SU-DHL-6 (cell line): ENCODE data around the gene PRR7.

ENCODE experiments used
- EZH2phosphoT487 ChIP-seq: fragments of 200-600 bp; sonication (generic), shearing (Covaris generic); conservative IDR thresholded peaks from 2 replicates; pipeline ENCODE4 v1.6.1; 2018; ENCODE audit warnings: mild to moderate bottlenecking, antibody characterized with exemption, low read length, moderate library complexity, mixed read lengths
- TF ChIP-seq, protein P1 (sequence below): fragments of 200-600 bp; sonication (generic); IDR thresholded peaks from one replicate; pipeline ENCODE4 v1.5.1; 2017; ENCODE audit warnings: antibody characterized with exemption, mild to moderate bottlenecking, low read length, moderate library complexity; ENCODE audit not compliant: insufficient read depth, poor library complexity, severe bottlenecking

DNA sequence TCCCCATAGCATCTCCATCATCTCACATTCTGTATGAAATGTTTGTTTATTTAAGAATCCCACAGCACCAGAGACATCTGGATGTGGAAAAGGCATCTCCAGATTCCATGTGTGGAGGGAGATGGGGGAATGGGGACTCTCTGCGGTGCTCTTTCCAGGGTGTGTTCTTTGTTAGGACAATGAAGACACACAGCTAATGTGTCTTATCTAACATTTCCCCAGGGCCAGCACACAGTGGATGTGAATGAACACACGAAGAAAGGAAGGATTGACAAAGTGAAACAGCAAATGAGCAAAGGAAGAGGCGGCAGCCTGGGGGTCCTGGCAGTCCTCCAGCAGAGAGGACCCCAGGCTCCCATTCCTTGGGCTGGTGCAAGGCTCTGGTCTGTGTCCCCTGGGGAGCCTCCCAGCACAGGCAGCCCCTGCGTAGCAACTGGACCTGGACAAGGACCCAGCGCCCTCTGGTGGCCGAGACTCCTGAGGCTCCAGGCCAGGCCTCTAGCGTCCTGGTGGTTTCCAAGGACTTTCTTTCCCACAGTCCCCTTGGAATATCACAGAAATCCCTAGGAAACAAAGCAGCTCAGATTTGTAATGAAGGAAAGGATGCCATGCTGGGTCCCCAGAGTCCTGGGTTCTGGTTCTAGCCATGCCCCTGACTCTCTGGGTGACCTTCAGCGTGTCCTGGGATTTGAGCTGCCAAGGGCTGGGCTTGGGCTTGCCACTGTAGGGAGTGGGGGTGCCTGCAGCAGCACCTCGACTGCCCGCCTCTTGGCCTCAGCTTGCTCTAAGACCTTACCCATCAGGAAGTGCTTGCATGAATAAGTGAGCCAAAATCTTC, 54.3 kb downstream of the PRR7 start:
- TF ChIP-seq, protein P1, sequence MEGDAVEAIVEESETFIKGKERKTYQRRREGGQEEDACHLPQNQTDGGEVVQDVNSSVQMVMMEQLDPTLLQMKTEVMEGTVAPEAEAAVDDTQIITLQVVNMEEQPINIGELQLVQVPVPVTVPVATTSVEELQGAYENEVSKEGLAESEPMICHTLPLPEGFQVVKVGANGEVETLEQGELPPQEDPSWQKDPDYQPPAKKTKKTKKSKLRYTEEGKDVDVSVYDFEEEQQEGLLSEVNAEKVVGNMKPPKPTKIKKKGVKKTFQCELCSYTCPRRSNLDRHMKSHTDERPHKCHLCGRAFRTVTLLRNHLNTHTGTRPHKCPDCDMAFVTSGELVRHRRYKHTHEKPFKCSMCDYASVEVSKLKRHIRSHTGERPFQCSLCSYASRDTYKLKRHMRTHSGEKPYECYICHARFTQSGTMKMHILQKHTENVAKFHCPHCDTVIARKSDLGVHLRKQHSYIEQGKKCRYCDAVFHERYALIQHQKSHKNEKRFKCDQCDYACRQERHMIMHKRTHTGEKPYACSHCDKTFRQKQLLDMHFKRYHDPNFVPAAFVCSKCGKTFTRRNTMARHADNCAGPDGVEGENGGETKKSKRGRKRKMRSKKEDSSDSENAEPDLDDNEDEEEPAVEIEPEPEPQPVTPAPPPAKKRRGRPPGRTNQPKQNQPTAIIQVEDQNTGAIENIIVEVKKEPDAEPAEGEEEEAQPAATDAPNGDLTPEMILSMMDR, result peak; percentile 95
- TF ChIP-seq EZH2phosphoT487, result no peak
